ENCODE results near the gene SEM1.

GRCh38 chr7:96710544-96710943 is 898 bp upstream of the SEM1 start:
- TF ChIP-seq CTCF (IDR thresholded peaks at IDR 0.05; ENCODE audit: low read depth, low read length) = no peak
- no peak for TF ChIP-seq EZH2phosphoT487 (IDR thresholded peaks at IDR 0.05; ENCODE audit: low read depth)
